NT2/D1 (cell line): ENCODE data around the gene OLFML2A.

Experiments used
- SUZ12 ChIP-seq: IDR thresholded peaks from 2 replicates; pipeline ENCODE4 v1.6.1; 2011; ENCODE audit not compliant: insufficient read length, insufficient read depth; ENCODE audit errors: extremely low read depth
- YY1 ChIP-seq: IDR thresholded peaks from 2 replicates; pipeline ENCODE4 v1.6.1; 2011; ENCODE audit not compliant: insufficient read length, insufficient read depth
- ZNF274 ChIP-seq: IDR thresholded peaks from 2 replicates; pipeline ENCODE4 v1.6.1; 2011; ENCODE audit warnings: mild to moderate bottlenecking, low read depth, low read length

GRCh38 chr9:124808246-124808956, 31.5 kb downstream of the OLFML2A start:
- no peak for TF ChIP-seq YY1
- no peak for TF ChIP-seq ZNF274
- no peak for TF ChIP-seq SUZ12
